ENCODE data around the gene LTBP1.

DNA sequence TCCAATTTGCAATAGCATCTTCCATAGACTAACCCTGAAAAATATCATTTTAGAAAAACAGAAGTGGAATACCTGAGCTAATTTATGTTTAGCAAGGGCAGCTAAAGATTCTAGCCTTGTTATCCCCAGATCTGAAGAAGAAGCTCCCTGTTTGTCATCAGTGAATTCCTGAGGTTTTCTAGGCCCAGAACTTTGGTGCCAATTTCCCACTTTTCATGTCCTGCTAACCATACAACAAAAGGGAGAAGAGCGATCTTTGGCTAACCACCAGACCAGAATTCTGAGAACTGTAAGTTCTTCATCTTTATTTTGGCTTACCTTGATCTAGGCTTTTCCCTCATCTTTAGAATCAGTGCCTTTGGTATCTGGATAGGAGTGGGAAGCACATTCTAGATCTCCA is 478.4 kb downstream of the LTBP1 start:
- TF ChIP-seq, protein P1, sequence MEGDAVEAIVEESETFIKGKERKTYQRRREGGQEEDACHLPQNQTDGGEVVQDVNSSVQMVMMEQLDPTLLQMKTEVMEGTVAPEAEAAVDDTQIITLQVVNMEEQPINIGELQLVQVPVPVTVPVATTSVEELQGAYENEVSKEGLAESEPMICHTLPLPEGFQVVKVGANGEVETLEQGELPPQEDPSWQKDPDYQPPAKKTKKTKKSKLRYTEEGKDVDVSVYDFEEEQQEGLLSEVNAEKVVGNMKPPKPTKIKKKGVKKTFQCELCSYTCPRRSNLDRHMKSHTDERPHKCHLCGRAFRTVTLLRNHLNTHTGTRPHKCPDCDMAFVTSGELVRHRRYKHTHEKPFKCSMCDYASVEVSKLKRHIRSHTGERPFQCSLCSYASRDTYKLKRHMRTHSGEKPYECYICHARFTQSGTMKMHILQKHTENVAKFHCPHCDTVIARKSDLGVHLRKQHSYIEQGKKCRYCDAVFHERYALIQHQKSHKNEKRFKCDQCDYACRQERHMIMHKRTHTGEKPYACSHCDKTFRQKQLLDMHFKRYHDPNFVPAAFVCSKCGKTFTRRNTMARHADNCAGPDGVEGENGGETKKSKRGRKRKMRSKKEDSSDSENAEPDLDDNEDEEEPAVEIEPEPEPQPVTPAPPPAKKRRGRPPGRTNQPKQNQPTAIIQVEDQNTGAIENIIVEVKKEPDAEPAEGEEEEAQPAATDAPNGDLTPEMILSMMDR (IDR thresholded peaks at IDR 0.05) = no peak
- no peak for TF ChIP-seq POLR2A (IDR thresholded peaks at IDR 0.05)
